Testis (tissue), 3 donors: Measurements from ENCODE around the gene SIPA1. TPM values are rescaled to one million over a fixed set of nuclear protein-coding genes. Genes with fewer than 3 reads are reported as not detected.

Experiments
- DNase-seq: peaks from one replicate; pipeline ENCODE4 v3.0.0-alpha.2; 2019
- H3K27ac ChIP-seq, 2 donors: fragments of 200-600 bp; sonication (generic); one replicate each; pipeline ENCODE4 v1.5.1; 2019
- H3K27me3 ChIP-seq: fragments of 200-600 bp; sonication (generic); one replicate; pipeline ENCODE4 v1.5.1; 2019
- H3K36me3 ChIP-seq: fragments of 200-600 bp; sonication (generic); one replicate; pipeline ENCODE4 v1.5.1; 2017; ENCODE audit warnings: low read depth; ENCODE audit errors: missing control alignments
- H3K4me1 ChIP-seq: fragments of 200-600 bp; sonication (generic); one replicate; pipeline ENCODE4 v1.5.1; 2019
- H3K4me3 ChIP-seq, 2 donors: fragments of 200-600 bp; sonication (generic); one replicate each; pipeline ENCODE4 v1.5.1; 2017 to 2019
- H3K9me3 ChIP-seq: fragments of 200-600 bp; sonication (generic); one replicate; pipeline ENCODE4 v1.5.1; 2017
- POLR2A ChIP-seq: fragments of 450-650 bp; IDR thresholded peaks from one replicate; pipeline ENCODE4 v1.6.1; 2017; ENCODE audit warnings: antibody characterized with exemption, mild to moderate bottlenecking, moderate library complexity
- WGBS, 2 donors: methylation state at CpG; one replicate each; pipeline ENCODE4 v1.1.5; 2018; 5-methylcytosine and 5-hydroxymethylcytosine counted together
- intact Hi-C: fragments of 100-400 bp; cut with DNase I; formaldehyde crosslinking; loops from one replicate; pipeline ENCODE4 v1.15.1; 2023; ENCODE audit warnings: low total_unique reads
- polyA plus RNA-seq: library from polyadenylated mRNA; stranded (reverse); fragments of 350-450 nt; fragmentation: Illumina TruSeq; extraction: RNeasy Lipid Tissue Mini Kit (QIAGEN cat#74804); gene quantifications from one replicate; pipeline ENCODE4 v1.2.3, GENCODE V29; 2014; ENCODE audit warnings: low read depth, low replicate concordance; ENCODE audit not compliant: insufficient read depth
- total RNA-seq, 2 donors: library from RNA; depleted of rRNA; stranded (reverse); fragments of >200 nt; gene quantifications; one replicate each; pipeline ENCODE4 v1.2.3, GENCODE V29; 2016
- TF ChIP-seq, protein P1 (sequence below), 3 experiments: fragments of 450-650 bp in 2 of 3; fragments of 200-600 bp in 1 of 3; sonication (generic) in 1 of 3; IDR thresholded peaks; one replicate each; pipeline ENCODE4 v1.5.1; 2016 to 2019; ENCODE audit warnings: antibody characterized with exemption in 3 of 3, mild to moderate bottlenecking in 2 of 3, moderate library complexity in 1 of 3

SIPA1 gene
- total and polyA plus RNA-seq, 3 donors from 2014 or later = 15.2 to 29.0 (median 23.5) TPM

DNA sequence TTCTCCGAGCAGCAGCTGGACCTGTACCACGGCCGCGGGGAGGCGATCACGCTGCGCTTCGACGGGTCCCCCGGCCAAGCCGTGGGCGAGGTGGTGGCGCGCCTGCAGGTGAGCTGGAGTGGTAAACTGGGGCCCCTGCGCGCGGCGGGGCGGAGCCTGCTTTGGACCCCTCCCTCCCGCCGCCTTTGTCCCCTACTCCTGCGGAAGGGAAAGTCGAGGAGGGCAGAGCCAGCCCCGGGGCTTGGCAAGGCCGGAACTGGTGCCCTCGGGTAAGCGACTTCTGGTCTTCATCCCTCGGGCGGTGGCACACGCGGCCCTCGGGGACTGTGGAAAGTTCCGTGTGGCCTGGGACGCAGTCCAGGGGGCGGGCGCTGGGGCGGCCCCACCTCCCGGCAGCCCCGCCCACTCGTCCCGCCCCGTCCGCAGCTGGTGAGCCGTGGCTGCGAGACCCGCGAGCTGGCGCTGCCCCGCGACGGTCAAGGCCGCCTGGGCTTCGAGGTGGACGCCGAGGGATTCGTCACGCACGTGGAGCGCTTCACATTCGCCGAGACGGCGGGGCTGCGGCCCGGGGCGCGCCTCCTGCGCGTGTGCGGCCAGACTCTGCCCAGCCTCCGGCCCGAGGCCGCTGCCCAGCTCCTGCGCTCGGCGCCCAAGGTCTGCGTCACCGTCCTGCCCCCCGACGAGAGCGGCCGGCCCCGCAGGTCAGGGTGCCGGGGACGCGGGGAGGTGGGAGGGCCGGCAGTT is 9.2 kb downstream of the SIPA1 start:
- Histone ChIP-seq H3K9me3 (no peaks in the 10 kb centered on the region), H3K27me3 (no peaks in the 10 kb centered on the region), H3K27ac (no peak overlapping the region), H3K4me3 (peak overlapping the region; percentile 37 to 43), H3K4me1 (peaks cover 6% of the 10 kb centered on the region), H3K36me3 (no peaks in the 10 kb centered on the region)
- DNase-seq = no peak
- 39 to 57% methylated on average over 29 to 81 of the region's 87 CpGs for WGBS, 2 donors
- intact Hi-C loops = no loop called here
- no peak for TF ChIP-seq POLR2A
- TF ChIP-seq, protein P1, sequence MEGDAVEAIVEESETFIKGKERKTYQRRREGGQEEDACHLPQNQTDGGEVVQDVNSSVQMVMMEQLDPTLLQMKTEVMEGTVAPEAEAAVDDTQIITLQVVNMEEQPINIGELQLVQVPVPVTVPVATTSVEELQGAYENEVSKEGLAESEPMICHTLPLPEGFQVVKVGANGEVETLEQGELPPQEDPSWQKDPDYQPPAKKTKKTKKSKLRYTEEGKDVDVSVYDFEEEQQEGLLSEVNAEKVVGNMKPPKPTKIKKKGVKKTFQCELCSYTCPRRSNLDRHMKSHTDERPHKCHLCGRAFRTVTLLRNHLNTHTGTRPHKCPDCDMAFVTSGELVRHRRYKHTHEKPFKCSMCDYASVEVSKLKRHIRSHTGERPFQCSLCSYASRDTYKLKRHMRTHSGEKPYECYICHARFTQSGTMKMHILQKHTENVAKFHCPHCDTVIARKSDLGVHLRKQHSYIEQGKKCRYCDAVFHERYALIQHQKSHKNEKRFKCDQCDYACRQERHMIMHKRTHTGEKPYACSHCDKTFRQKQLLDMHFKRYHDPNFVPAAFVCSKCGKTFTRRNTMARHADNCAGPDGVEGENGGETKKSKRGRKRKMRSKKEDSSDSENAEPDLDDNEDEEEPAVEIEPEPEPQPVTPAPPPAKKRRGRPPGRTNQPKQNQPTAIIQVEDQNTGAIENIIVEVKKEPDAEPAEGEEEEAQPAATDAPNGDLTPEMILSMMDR (IDR thresholded peaks at IDR 0.05) = no peak

DNA sequence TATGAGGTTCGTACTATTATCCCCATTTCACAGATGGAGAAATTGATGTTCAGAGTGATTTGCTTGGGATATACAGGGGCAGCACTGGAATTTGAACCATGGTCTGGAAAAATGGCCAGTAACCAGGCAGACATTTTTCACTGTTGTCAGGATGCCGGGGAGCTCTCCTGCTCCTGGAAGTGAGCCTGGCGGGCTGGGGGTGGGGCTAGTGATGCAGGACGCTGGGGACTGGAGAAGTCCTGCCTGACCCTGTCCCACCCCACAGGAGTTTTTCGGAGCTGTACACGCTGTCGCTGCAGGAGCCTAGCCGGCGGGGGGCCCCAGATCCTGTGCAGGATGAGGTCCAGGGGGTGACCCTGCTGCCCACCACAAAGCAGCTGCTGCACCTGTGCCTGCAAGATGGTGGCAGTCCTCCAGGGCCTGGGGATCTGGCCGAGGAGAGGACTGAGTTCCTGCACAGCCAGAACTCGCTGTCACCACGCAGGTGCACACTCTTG is 11.1 kb downstream of the SIPA1 start:
- WGBS, 2 donors = 71 to 78% methylated on average over 5 to 12 of the region's 12 CpGs
- DNase-seq = no peak
- TF ChIP-seq, protein P1 (IDR thresholded peaks at IDR 0.05) = no peak
- TF ChIP-seq POLR2A = no peak
- no peaks in the 10 kb centered on the region for H3K36me3 ChIP-seq
- H3K27ac ChIP-seq = no peak overlapping the region
- intact Hi-C loops = no loop called here
- H3K27me3 ChIP-seq = no peaks in the 10 kb centered on the region
- H3K4me3 ChIP-seq = no peak overlapping the region
- no peaks in the 10 kb centered on the region for H3K9me3 ChIP-seq
- H3K4me1 ChIP-seq = peaks cover 19% of the 10 kb centered on the region

DNA sequence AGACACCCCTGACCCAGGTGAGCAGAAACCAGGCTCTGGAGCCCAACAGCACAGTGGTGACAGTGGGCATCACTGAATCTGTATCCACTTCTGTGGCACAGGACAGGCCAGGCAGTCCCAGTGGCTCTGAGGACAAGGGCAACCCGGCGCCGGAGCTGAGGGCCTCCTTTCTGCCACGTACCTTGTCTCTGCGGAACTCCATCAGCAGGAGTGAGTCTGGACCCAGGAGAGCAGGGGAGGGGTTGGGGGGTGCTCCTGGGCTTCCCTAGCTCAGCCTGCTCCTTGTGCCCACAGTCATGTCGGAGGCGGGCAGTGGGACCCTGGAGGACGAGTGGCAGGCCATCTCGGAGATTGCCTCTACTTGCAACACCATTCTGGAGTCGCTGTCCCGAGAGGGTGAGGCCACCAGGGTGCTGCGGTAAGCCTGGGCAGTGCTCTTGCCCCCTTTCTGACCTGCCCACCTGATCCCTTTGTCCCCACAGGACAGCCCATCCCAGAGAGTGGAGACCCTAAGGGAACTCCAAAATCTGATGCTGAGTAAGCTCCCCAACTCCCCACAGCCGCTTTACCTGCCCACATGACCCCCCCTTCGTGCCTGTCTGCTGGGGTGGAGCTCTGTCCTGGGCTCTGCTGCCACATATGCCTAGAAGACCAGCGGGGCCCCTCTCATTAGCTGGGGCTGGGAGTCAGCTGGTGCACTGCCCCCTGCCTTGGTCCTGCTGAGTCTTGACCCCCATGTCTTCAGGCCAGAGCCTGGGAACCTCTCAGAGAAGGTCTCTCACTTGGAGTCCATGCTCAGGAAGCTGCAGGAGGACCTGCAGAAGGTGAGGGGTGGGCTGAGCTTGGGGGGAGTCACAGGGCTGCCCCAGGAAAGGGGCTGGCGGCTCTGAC is 12.0 kb downstream of the SIPA1 start:
- Histone ChIP-seq H3K27me3 (no peaks in the 10 kb centered on the region), H3K9me3 (no peaks in the 10 kb centered on the region), H3K36me3 (no peaks in the 10 kb centered on the region), H3K27ac (no peak overlapping the region), H3K4me1 (peaks cover 21% of the 10 kb centered on the region), H3K4me3 (no peak overlapping the region)
- DNase-seq = no peak
- TF ChIP-seq, protein P1 (IDR thresholded peaks at IDR 0.05) = no peak
- TF ChIP-seq POLR2A = no peak
- intact Hi-C loops = no loop called here
- 90% methylated on average over 16 of the region's 16 CpGs; no CpG with 5 or more reads in 1 of the 2 donors for WGBS, 2 donors

DNA sequence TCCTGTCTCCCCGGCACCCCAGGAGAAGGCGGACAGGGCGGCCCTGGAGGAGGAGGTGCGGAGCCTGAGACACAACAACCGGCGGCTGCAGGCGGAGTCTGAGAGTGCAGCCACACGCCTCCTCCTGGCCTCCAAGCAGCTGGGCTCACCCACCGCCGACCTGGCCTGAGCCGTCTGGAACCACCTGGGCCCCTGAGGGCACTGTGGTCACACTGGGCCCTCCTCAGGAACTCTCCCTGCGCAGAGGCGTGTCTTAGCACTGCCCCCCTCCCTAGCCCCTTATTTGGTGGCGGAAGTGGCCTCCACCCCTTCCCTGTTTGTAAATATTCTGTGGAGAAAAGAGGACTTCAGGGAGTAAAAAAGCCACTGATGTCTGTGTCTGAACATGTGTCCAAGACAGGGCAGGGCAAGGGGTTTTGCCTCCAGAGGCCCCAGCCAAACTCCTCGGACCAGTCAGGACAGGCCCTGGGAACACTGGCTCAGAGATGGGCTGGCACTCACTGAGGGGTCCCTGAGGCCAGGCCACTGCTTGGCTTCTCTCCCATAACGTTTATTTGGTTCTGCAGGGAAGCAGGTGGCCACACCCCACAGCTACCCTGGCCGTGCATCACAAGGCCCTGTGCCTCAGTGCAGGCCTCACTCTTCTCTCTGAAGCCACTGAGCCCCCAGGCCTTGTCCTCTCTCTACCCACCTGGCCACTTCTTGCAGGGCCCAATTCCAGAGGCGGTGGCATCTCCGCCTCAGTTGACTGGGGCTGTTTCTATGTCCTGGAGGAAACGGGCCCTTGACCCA is 12.8 kb downstream of the SIPA1 start:
- Histone ChIP-seq H3K9me3 (no peaks in the 10 kb centered on the region), H3K36me3 (no peaks in the 10 kb centered on the region), H3K27ac (peak overlapping the region in 1 of 2 donors; percentile 98), H3K27me3 (no peaks in the 10 kb centered on the region), H3K4me3 (no peak overlapping the region), H3K4me1 (peaks cover 21% of the 10 kb centered on the region)
- WGBS, 2 donors = 78 to 79% methylated on average over 11 to 20 of the region's 20 CpGs
- intact Hi-C loops = no loop called here
- no peak for DNase-seq
- no peak for TF ChIP-seq POLR2A
- TF ChIP-seq, protein P1 (IDR thresholded peaks at IDR 0.05) = no peak
